Memory B cell (primary cell): ENCODE measurements around the gene GPANK1.

ENCODE experiments used
- ATAC-seq: fragments of 150-1000 bp; cut with Tn5 transposase; 2 replicates; pipeline ENCODE4 v1.10.0; 2021; ENCODE audit warnings: low read depth, mild to moderate bottlenecking, moderate library complexity
- DNase-seq, 2 donors: peaks; one replicate each; pipeline ENCODE4 v3.0.0; 2022; ENCODE audit warnings: low spot score in 2 of 2
- H3K27ac Mint-ChIP-seq: one replicate; pipeline ENCODE4 v1.8.0; 2022; ENCODE audit warnings: mild to moderate bottlenecking, moderate library complexity, mixed read lengths
- H3K27me3 Mint-ChIP-seq: one replicate; pipeline ENCODE4 v1.8.0; 2022; ENCODE audit warnings: mixed read lengths
- H3K36me3 Mint-ChIP-seq: one replicate; pipeline ENCODE4 v1.8.0; 2022; ENCODE audit warnings: mild to moderate bottlenecking, mixed read lengths
- H3K4me1 Mint-ChIP-seq: one replicate; pipeline ENCODE4 v1.8.0; 2022; ENCODE audit warnings: mixed read lengths
- H3K4me3 Mint-ChIP-seq: one replicate; pipeline ENCODE4 v1.8.0; 2022; ENCODE audit warnings: mild to moderate bottlenecking, moderate library complexity, mixed read lengths
- H3K9me3 Mint-ChIP-seq: one replicate; pipeline ENCODE4 v1.8.0; 2022; ENCODE audit warnings: mixed read lengths

Gene GPANK1

DNA sequence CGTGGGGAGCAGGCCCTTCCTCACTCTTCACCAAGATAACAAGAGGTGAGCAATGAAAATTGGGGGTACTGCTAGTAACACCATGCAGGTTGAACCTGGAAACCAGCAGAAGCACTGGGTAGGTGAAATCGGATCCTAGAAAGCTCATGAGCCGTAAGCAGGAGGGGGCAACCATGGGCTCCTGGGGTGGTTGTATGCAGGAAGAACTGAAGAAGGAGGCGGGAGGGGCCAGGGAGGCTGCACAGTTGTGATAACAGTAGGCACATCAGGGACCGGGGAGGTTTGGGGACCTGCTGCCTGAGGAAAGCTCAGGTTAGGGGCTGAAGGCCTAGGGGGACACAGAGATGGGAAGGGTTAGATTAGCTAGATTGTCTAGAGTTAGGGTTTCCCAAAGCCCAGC, 21.7 kb upstream of the GPANK1 start:
- H3K4me3 Mint-ChIP-seq: no peak overlapping the region
- H3K36me3 Mint-ChIP-seq: peaks cover 16% of the 10 kb centered on the region
- ATAC-seq (no peak), DNase-seq (no peak)
- H3K27ac Mint-ChIP-seq: no peak overlapping the region
- H3K9me3 Mint-ChIP-seq: no peaks in the 10 kb centered on the region
- H3K4me1 Mint-ChIP-seq: peaks cover 25% of the 10 kb centered on the region
- H3K27me3 Mint-ChIP-seq: no peaks in the 10 kb centered on the region

DNA sequence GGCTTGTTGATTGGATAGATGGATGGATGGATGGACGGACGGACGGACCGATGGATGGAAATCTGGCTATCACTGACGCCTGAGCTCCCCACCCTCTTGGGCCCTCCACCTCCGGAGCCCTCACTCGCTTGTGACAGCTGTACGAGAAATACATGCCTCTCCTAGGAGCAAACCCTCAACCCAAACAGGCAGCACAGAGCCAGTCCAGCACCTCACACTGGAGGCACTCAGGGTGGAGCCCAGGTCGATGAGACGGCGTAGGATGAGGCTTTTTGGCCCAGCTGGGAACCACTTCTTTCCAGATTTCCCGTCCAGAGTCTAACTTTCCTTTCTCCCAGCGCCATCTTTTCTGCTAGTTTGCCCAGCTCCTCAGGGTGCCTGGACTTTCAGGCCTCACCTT, 18.8 kb upstream of the GPANK1 start:
- H3K27me3 Mint-ChIP-seq: no peaks in the 10 kb centered on the region
- DNase-seq (no peak), ATAC-seq (no peak)
- no peak overlapping the region for H3K27ac Mint-ChIP-seq
- peaks cover 15% of the 10 kb centered on the region for H3K4me1 Mint-ChIP-seq
- no peaks in the 10 kb centered on the region for H3K9me3 Mint-ChIP-seq
- H3K36me3 Mint-ChIP-seq: peaks cover 13% of the 10 kb centered on the region
- no peak overlapping the region for H3K4me3 Mint-ChIP-seq

DNA sequence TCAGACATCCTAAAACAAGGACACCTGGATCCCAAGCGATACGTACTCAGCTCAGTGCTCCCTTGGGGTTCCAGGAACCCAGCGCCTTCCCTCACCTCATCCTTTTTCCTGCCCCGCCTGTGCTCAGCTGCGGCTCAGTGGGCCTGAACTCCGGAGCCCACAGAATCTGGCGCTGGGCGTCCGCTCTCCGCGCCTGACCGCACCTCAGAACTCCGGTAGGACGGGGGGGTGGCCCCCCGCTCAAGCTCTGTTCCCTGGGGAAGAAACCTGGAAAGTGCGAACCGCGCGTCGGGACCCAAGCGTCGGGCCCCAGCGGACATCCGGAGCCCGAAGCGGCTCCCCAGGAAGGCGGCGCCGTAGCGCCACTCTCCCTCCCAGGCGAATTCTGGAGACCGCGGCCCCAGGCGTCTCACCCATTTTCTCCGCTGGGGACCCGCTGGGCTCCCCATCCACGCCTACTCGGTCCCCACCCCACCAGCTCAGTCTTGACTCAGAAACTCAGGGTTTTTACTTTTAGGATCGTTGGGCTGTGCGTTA, 16.4 kb upstream of the GPANK1 start:
- H3K9me3 Mint-ChIP-seq: no peaks in the 10 kb centered on the region
- ATAC-seq: peak; percentile 62
- peak in 1 of 2 donors; percentile 32 for DNase-seq
- peaks cover 2% of the 10 kb centered on the region for H3K36me3 Mint-ChIP-seq
- H3K27ac Mint-ChIP-seq: peak overlapping the region; percentile 73
- H3K27me3 Mint-ChIP-seq: no peaks in the 10 kb centered on the region
- peaks cover 33% of the 10 kb centered on the region for H3K4me1 Mint-ChIP-seq
- peak overlapping the region; percentile 85 for H3K4me3 Mint-ChIP-seq

DNA sequence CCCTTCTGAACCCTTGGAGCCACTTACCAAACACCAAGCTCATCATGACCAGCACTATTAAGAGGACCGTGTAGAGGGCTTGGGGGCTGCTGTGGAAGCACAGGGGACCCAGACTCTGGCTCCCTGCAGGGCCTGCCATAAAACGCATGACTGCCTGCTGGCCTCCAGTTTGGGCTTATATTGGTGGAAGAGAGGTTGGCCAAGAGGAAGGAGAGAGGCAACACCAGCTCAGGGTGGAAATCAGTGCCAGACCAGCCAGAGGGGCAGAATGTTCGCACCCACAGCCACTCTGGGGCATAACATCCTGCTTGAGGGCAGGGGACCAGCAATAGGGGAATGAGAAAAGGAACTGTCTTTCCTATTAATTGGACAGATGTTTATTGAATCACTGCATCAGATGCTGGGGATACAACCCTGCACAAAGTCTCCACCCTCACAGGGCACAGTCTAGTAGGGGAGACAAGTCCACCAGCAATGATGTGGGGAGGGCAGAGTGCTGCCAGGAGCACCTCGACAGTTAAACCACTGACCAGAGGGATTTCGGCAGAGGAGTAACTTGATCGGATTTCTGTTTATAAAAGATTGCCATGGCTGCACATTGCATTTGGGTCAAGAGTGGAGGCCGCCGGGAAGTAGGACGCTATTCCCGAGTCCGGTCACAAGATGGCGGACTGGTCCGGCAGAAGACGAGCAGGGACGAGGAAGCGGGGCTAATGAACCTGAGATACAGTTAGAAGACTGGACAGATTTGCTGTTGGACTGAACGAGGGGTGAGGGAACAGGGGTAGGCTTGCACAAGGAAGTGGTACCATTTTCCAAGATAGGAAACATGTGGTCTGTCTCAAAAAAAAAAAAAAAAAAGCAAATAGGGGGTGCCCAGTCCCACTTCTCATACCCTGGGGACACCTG, 15.7 kb upstream of the GPANK1 start, which contains the start of gene LY6G5C:
TSS of gene LY6G5C (minus strand) at position 842 of the 909 bp plus-strand sequence. CDS start at position 148, 694 bp downstream.
- peak; percentile 51 to 58 for DNase-seq
- Mint-ChIP-seq H3K4me1 (peaks cover 34% of the 10 kb centered on the region), H3K9me3 (no peaks in the 10 kb centered on the region), H3K4me3 (peak within 1 kb of the TSS; percentile 85), H3K27me3 (no peaks in the 10 kb centered on the region), H3K27ac (peak within 1 kb of the TSS; percentile 73), H3K36me3 (no peaks in the 10 kb centered on the region)
- ATAC-seq: peak; percentile 71

DNA sequence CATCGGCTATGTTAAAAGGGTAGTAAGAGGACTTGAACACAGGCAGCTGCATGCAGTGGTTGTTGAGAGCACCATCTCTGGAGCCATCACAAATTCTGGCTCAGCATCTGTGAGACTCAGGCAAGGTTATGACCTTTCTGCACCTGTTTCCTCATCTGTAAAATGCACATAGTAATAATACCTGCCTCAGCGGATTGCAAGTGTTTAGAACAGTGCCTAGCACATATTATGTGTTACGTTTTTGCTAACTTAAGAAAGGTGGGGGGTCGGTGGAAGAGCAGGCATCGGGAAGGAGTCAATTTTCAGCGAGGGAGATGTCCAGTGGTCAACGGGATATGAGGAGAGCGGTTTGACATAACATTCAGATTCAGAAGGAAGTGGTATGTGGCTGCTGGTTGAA, 13.2 kb upstream of the GPANK1 start:
- peaks cover 4% of the 10 kb centered on the region for H3K36me3 Mint-ChIP-seq
- no peaks in the 10 kb centered on the region for H3K27me3 Mint-ChIP-seq
- DNase-seq: no peak
- H3K4me1 Mint-ChIP-seq: peaks cover 36% of the 10 kb centered on the region
- no peak overlapping the region for H3K27ac Mint-ChIP-seq
- no peak for ATAC-seq
- no peaks in the 10 kb centered on the region for H3K9me3 Mint-ChIP-seq
- no peak overlapping the region for H3K4me3 Mint-ChIP-seq

GRCh38 chr6:31676904-31677303, 12.1 kb upstream of the GPANK1 start:
- peaks cover 11% of the 10 kb centered on the region for H3K36me3 Mint-ChIP-seq
- DNase-seq (no peak), ATAC-seq (no peak)
- no peak overlapping the region for H3K27ac Mint-ChIP-seq
- H3K9me3 Mint-ChIP-seq: no peaks in the 10 kb centered on the region
- no peaks in the 10 kb centered on the region for H3K27me3 Mint-ChIP-seq
- peaks cover 36% of the 10 kb centered on the region for H3K4me1 Mint-ChIP-seq
- H3K4me3 Mint-ChIP-seq: no peak overlapping the region

DNA sequence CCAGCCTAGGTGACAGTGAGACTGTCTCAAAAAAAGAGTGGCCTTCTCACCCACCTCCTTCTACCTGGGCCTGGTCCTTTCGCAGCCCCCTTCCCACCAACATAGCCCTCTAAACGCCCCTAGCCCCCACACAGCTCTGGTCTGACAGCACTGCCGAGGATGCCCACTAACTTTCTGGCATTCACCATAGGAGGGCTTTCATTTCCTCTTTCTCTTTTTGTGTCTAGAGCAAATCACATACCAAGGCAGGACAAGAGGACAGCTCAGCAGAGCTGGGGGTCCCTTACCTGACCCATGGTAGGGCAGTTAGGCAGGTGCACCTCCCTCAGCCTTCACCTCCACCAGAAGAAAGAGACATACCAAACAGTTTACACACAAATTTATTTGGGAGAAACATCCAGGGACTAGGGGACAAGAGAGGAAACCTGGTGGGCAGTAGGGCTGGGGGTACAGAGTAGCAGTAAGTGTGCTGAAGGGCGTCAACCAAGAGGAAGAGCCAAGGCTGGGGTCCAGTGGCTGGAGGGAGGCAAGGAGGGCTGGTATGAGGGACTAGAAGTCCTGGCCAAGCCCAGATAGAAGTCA, 11.6 kb upstream of the GPANK1 start:
- Mint-ChIP-seq H3K27me3 (no peaks in the 10 kb centered on the region), H3K4me3 (no peak overlapping the region), H3K27ac (peak overlapping the region; percentile 7), H3K4me1 (peaks cover 33% of the 10 kb centered on the region), H3K36me3 (peaks cover 11% of the 10 kb centered on the region), H3K9me3 (no peaks in the 10 kb centered on the region)
- DNase-seq (no peak), ATAC-seq (peak; percentile 63)

DNA sequence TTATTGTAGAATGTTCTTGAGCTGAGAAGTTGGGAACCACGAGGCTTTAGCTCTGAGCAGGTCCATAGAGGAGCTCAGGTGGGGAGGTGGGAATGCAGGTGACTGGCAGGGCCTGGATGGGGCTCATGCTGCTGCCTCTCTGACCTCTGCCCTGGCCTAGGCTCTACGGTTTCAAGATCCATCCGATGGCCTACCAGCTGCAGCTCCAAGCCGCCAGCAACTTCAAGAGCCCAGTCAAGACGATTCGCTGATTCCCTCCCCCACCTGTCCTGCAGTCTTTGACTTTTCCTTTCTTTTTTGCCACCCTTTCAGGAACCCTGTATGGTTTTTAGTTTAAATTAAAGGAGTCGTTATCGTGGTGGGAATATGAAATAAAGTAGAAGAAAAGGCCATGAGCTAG, 4.9 kb upstream of the GPANK1 start, which contains the start of gene LY6G5B:
TSS of gene LY6G5B (plus strand) at position 301 of the 400 bp plus-strand sequence. CDS start 975 bp downstream, outside the sequence.
- no peaks in the 10 kb centered on the region for H3K27me3 Mint-ChIP-seq
- DNase-seq: no peak
- H3K4me3 Mint-ChIP-seq: no peak within 1 kb of the TSS
- no peaks in the 10 kb centered on the region for H3K9me3 Mint-ChIP-seq
- peaks cover 18% of the 10 kb centered on the region for H3K4me1 Mint-ChIP-seq
- no peak within 1 kb of the TSS for H3K27ac Mint-ChIP-seq
- peaks cover 25% of the 10 kb centered on the region for H3K36me3 Mint-ChIP-seq
- ATAC-seq: no peak

DNA sequence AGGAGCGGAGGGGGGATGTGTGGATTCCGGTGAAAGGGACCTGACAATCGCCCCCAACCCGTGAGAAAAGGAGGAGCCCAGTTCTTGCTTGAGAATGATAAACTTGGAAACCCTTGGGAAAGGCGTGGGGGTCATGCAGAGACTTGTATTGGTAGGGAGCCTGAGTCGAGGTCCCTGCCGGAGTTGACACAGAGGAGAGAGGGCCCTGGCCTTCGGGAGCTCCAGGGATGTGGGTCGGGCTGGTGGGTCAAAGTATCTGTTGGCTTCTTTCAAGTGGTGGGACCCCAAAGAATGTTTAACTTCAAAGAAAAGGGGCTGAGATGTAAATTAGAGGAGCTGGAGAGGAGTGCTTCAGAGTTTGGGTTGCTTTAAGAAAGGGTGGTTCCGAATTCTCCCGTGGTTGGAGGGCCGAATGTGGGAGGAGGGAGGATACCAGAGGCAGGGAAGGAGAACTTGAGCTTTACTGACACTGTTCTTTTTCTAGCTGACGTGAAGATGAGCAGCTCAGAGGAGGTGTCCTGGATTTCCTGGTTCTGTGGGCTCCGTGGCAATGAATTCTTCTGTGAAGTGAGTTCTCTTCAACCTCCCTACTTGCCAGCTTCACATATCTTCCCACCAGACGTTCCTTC, 1.7 kb upstream of the GPANK1 start:
- Mint-ChIP-seq H3K27me3 (no peaks in the 10 kb centered on the region), H3K27ac (peak overlapping the region; percentile 97), H3K4me3 (peak overlapping the region; percentile 95), H3K9me3 (no peaks in the 10 kb centered on the region), H3K36me3 (peaks cover 24% of the 10 kb centered on the region), H3K4me1 (peaks cover 37% of the 10 kb centered on the region)
- DNase-seq (no peak), ATAC-seq (no peak)

- Mint-ChIP-seq H3K9me3 (no peaks in the 10 kb centered on the region), H3K4me1 (peaks cover 43% of the 10 kb centered on the region), H3K27me3 (no peaks in the 10 kb centered on the region), H3K36me3 (peaks cover 21% of the 10 kb centered on the region), H3K4me3 (peak within 1 kb of the TSS; percentile 95), H3K27ac (peak within 1 kb of the TSS; percentile 97)
- DNase-seq (peak; percentile 89 to 94), ATAC-seq (peak; percentile 83)
Measured at GRCh38 chr6:31665501-31666336, 922 bp upstream of the GPANK1 start, which contains the start of gene CSNK2B. Gene CSNK2B, plus strand, starts transcription at chr6:31666080. Its CDS starts 752 bp downstream, at chr6:31666832.

DNA sequence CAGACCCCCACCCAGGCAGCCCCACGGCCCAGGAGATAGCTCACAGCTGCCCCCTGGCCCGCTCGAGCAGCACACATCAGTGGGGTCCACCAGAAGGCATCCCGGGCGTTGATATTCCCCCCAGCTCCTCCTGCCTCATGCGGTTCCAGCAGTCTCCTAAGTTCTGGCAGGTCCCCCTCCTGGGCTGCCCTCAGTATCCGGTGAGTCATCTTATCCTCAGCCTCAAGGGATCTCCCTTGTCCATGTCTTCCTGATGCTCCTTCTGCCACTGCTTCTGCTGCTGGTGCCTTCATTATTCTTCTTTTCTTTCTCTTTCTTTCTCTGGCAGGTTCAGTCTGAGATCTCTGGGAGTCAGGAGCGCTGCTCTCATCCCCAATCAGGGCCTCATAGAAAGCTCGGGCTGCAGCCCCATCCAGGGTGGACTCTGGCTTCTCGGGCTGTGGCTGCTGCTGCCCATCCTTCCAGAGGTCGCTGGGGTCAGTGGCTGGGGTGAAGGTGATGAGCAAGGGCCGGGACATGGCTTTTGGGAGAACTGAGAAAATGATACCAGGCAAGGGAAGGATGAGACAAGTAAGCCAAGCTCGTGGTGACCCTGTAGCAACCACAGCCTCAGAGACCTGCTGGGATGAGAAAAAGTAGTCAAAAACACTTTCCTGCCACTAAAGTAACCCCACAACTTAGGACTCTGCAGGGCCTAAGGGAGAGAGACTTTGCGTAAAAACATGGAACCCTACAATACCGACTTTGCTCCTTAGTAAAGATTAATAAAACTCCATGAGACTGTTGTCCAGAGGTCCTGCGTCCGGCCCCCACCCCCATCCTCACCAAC, 622 bp downstream of the GPANK1 start:
- Mint-ChIP-seq H3K4me1 (peaks cover 56% of the 10 kb centered on the region), H3K27ac (peak overlapping the region; percentile 97), H3K27me3 (no peaks in the 10 kb centered on the region), H3K9me3 (no peaks in the 10 kb centered on the region), H3K4me3 (peak overlapping the region; percentile 95), H3K36me3 (peaks cover 21% of the 10 kb centered on the region)
- DNase-seq (no peak), ATAC-seq (no peak)

DNA sequence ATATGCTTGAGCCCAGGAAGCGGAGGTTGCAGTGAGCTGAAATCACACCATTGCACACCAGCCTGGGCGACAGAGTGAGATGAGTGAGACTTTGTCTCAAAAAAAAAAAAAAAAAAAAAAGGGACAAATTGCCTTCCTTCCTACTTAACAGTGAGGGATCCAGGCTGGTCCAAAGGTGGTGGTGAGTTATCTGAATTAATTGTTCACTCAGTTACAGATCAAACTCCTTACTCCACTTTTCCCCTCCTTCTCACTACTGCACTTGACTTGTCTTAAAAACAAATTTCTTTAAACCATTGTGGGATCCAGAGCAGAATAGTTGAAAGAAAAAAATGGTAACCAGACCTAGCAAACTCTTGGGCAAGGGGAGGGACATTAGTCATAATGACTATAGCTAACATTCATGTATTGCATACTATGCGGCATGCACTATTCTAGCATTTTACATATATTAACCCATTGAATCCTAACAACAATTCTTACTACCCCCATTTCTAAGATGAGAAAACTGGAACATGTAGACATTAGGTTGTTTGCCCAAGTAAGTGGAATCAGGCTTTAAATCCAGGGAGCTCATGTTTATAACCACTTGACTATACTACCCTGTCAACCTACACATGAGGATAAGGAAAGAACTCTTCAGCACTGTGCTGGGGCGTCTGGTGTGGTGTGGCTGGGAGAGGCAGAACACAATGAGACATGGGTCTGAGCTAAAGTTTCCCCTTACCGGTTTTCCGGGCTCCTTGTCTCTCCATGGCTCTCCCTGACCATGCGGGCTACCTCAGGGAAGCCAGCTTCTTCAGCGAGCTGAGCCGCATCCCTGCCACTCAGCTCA, 1.5 kb downstream of the GPANK1 start:
- Mint-ChIP-seq H3K36me3 (peaks cover 19% of the 10 kb centered on the region), H3K4me1 (peaks cover 63% of the 10 kb centered on the region), H3K27ac (peak overlapping the region; percentile 97), H3K4me3 (peak overlapping the region; percentile 95), H3K27me3 (no peaks in the 10 kb centered on the region), H3K9me3 (no peaks in the 10 kb centered on the region)
- ATAC-seq (no peak), DNase-seq (no peak)
